Measurements from ENCODE around the gene EXD3.
A peak's percentile ranks its signal among the peaks of the same experiment; 100 is the strongest.
"Not testable (repeated sequence)": the region's sequence is repeated elsewhere in the genome, so short reads cannot be mapped to it uniquely, and the experiment has no call there.

EXD3 gene

DNA sequence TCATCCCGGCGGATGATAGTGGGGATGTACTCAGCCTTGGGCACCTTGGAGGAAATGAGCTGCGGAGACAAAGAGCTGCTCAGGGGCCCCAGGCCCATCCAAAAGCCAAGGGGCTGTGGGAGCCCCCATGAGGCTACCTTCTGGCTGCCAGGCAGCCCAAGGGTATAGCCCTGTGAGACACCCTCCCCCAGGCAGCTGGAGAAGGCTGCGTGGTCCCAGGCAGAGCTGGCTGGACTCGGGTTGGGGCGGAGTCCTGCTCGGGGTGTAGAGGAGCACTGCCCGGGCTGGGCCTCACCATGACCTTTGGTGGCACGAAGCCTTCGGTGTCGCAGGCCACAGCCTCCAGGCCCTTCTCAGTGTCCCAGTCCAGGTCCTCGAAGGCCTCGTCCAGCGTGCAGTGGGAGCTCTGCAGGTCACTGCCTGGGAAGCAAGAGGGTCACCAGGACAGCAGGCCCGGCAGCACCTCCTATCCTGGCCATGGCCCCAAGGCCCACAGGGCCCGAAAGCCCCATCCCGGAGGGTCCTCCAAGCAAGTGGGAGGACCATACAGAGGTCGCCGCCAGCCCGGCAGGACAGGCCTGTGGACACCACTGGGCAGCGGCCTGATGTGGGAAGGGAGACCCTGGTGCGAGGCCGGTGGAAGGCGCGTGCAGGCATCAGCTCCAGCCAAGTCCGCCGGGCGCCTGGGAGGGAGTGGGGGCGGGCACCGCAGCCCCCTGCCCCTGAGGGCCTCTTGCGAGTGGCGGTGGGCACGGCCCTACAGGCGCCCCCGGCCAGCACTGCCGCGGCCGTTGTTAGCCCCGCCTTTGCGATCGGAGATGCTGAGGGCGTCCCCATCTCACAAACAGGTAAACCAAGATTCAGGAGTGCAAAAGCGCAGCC is 30.0 kb upstream of the EXD3 start:
- peaks cover 27% of the 10 kb centered on the region for H3K27me3 ChIP-seq
- H3K4me1 ChIP-seq (ENCODE audit: control insufficient read depth in 1 of 2, insufficient read depth in 1 of 2, low read depth in 1 of 2, low read length in 1 of 2) = peaks cover 15 to 21% of the 10 kb centered on the region in 2 experiments
- H3K4me3 ChIP-seq (ENCODE audit: low read depth in 1 of 2, low read length in 1 of 2) = peak overlapping the region; percentile 40 to 71
- H3K9me3 ChIP-seq = no peaks in the 10 kb centered on the region
- TF ChIP-seq, protein P1, sequence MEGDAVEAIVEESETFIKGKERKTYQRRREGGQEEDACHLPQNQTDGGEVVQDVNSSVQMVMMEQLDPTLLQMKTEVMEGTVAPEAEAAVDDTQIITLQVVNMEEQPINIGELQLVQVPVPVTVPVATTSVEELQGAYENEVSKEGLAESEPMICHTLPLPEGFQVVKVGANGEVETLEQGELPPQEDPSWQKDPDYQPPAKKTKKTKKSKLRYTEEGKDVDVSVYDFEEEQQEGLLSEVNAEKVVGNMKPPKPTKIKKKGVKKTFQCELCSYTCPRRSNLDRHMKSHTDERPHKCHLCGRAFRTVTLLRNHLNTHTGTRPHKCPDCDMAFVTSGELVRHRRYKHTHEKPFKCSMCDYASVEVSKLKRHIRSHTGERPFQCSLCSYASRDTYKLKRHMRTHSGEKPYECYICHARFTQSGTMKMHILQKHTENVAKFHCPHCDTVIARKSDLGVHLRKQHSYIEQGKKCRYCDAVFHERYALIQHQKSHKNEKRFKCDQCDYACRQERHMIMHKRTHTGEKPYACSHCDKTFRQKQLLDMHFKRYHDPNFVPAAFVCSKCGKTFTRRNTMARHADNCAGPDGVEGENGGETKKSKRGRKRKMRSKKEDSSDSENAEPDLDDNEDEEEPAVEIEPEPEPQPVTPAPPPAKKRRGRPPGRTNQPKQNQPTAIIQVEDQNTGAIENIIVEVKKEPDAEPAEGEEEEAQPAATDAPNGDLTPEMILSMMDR (IDR thresholded peaks at IDR 0.05) = no peak
- no peaks in the 10 kb centered on the region for H3K36me3 ChIP-seq
- H3K27ac ChIP-seq = peak overlapping the region; percentile 25

DNA sequence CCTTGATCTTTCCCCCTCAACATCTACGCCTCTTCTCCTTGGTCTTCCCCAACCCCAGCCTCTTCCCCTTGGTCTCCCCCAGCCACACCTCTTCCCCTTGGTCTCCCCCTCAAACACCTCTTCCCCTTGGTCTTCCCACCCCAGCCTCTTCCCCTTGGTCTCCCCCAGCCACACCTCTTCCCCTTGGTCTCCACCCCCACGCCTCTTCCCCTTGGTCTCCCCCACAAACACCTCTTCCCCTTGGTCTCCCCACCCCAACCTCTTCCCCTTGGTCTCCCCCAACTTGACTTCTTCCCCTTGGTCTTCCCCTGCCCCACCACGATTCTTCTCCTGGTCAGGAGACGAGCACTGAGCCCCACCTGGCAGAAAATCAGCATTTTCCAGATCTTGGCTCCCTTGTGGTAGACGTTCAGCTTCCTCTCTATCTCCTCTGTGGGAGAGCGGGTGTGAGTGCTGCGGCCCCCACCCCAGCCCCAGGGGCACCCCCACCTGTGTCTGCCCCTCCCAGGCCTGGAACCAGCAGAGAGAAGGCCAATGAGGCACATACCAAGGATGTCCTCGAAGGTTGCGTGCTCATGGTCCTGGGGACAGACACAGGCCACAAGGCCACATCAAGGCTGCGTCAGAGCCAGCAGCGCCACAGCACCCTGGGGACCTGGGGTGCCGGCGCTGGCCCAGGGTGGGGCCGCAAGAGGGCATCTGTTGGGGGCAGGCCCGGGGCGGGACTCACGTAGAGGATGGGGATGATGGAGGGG is 29.2 kb upstream of the EXD3 start:
- Histone ChIP-seq H3K4me3 (ENCODE audit: low read depth in 1 of 2, low read length in 1 of 2) (no peak overlapping the region), H3K9me3 (no peaks in the 10 kb centered on the region), H3K27ac (peak overlapping the region; percentile 48), H3K4me1 (ENCODE audit: control insufficient read depth in 1 of 2, insufficient read depth in 1 of 2, low read depth in 1 of 2, low read length in 1 of 2) (peaks cover 15 to 21% of the 10 kb centered on the region in 2 experiments), H3K36me3 (no peaks in the 10 kb centered on the region), H3K27me3 (peaks cover 19% of the 10 kb centered on the region)
- TF ChIP-seq, protein P1 (IDR thresholded peaks at IDR 0.05) = no peak

DNA sequence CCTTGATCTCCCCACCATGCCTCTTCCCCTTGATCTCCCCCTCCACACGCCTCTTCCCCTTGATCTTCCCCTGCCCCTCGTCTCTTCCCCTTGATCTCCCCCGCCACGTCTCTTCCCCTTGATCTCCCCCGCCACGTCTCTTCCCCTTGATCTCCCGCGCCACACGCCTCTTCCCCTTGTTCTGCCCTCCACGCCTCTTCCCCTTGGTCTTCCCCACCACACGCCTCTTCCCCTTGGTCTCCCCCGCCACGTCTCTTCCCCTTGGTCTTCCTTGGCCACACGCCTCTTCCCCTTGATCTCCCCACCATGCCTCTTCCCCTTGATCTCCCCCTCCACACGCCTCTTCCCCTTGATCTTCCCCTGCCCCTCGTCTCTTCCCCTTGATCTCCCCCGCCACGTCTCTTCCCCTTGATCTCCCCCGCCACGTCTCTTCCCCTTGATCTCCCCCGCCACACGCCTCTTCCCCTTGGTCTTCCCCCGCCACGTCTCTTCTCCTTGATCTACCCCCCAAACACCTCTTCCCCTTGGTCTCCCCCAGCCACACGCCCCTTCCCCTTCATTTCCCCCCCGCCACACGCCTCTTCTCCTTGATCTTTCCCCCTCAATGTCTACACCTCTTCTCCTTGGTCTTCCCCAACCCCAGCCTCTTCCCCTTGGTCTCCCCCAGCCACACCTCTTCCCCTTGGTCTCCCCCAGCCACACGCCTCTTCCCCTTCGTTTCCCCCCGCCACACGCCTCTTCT is 28.5 kb upstream of the EXD3 start:
- not testable (repeated sequence) for H3K4me3 ChIP-seq (ENCODE audit: low read depth in 1 of 2, low read length in 1 of 2)
- peaks cover 15 to 21% of the 10 kb centered on the region in 2 experiments for H3K4me1 ChIP-seq (ENCODE audit: control insufficient read depth in 1 of 2, insufficient read depth in 1 of 2, low read depth in 1 of 2, low read length in 1 of 2)

DNA sequence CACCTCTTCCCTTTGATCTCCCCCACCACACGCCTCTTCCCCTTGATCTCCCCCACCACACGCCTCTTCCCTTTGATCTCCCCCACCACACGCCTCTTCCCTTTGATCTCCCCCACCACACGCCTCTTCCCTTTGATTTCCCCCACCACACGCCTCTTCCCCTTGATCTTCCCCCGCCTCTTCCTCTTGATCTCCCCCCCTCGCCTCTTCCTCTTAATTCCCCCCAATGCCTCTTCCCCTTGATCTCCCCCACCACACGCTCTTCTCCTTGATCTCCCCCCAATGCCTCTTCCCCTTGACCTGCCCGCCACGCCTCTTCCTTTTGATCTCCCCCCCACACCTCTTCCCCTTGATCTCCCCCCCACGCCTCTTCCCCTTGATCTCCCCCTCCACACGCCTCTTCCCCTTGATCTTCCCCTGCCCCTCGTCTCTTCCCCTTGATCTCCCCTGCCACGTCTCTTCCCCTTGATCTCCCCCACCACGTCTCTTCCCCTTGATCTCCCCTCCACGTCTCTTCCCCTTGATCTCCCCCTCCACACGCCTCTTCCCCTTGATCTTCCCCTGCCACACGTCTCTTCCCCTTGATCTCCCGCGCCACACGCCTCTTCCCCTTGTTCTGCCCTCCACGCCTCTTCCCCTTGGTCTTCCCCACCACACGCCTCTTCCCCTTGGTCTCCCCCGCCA is 27.7 kb upstream of the EXD3 start:
- Histone ChIP-seq H3K27me3 (peaks cover 22% of the 10 kb centered on the region), H3K4me1 (ENCODE audit: control insufficient read depth in 1 of 2, insufficient read depth in 1 of 2, low read depth in 1 of 2, low read length in 1 of 2) (peaks cover 15 to 21% of the 10 kb centered on the region in 2 experiments)
- not testable (repeated sequence) for H3K9me3 ChIP-seq; H3K36me3 ChIP-seq; H3K4me3 ChIP-seq (ENCODE audit: low read depth in 1 of 2, low read length in 1 of 2); H3K27ac ChIP-seq

More for the DNA sequence above, 28.5 kb upstream of the EXD3 start:
- H3K36me3 ChIP-seq, H3K9me3 ChIP-seq, H3K27ac ChIP-seq: not testable (repeated sequence)
- peaks cover 19% of the 10 kb centered on the region for H3K27me3 ChIP-seq

DNA sequence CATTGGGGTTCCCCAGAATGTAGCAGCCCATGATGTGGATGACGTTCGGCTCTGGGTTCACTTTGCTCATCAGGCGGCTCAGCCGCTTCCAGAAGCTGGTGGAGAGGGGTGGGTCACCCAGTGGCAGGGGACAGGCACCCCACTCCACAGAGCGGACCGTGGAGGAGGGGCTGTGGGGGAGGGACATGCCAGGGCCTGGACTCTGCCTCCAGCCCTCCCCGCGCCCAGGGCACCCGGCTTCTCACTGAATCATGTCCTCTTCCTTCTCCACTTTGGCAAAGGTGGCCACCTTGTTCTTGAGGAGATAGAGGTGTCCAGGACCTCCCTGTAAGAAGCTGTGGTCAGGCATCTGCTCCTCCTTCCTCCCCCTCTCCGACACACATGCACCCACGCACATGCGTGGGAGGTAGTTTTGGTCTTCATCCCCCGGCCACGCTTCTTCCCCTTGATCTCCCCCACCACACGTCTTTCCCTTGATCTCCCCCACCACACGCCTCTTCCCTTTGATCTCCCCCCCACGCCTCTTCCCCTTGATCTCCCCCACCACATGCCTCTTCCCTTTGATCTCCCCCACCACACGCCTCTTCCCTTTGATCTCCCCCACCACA is 27.1 kb upstream of the EXD3 start:
- Histone ChIP-seq H3K36me3 (no peaks in the 10 kb centered on the region), H3K27ac (no peak overlapping the region), H3K9me3 (no peaks in the 10 kb centered on the region), H3K4me3 (ENCODE audit: low read depth in 1 of 2, low read length in 1 of 2) (no peak overlapping the region), H3K4me1 (ENCODE audit: control insufficient read depth in 1 of 2, insufficient read depth in 1 of 2, low read depth in 1 of 2, low read length in 1 of 2) (peaks cover 15 to 21% of the 10 kb centered on the region in 2 experiments), H3K27me3 (peaks cover 29% of the 10 kb centered on the region)
- TF ChIP-seq, protein P1 (IDR thresholded peaks at IDR 0.05) = no peak

Measured in neutrophil (primary cell).